Measurements from ENCODE around the gene BCAP31. TPM values are rescaled to one million over a fixed set of nuclear protein-coding genes. Genes with fewer than 3 reads are reported as not detected.

The BCAP31 gene
- total RNA-seq, 1 experiment from 2014 or later = 138 TPM

DNA sequence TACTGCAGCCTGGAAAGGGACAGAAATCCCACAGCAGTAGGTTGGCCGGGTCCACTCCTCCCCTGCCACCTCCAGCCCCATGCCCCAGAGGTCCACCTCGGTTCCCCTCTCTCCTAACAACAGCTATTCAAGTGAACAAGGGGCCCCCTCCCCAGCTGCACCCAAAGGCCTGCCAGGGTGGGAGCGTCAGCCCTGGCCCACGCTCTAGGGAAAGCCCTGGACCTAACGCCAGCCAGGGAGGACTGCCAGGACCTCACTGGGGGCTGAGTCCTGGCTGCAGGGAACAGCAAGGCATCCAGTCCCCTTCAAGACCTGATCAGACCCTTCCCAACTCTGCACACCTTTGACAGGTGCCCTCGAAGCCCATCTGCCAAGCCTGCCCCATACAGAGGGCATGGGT lies 23.2 kb downstream of the BCAP31 start:
- Histone ChIP-seq H2BK5ac (ENCODE audit: insufficient read length, low read length) (no peak overlapping the region), H2BK20ac (ENCODE audit: low read depth, low read length, poor library complexity, severe bottlenecking) (no peak overlapping the region), H4K20me1 (ENCODE audit: control insufficient read depth, insufficient read depth, insufficient read length) (no peaks in the 10 kb centered on the region), H3K56ac (ENCODE audit: insufficient read length, low read depth, low read length) (no peak overlapping the region), H3K79me2 (ENCODE audit: insufficient read depth, low read length) (no peaks in the 10 kb centered on the region), H3K27ac (ENCODE audit: insufficient read length, low read depth, low read length) (no peak overlapping the region), H2BK12ac (ENCODE audit: insufficient read length, low read depth, low read length) (no peak overlapping the region), H2AK5ac (ENCODE audit: insufficient read length, low read length) (no peak overlapping the region), H2AFZ (ENCODE audit: low read length) (no peak overlapping the region), H4K8ac (replicated peaks; ENCODE audit: insufficient read length, low read depth, low read length) (no peak overlapping the region), H4K5ac (ENCODE audit: insufficient read length, low read depth, low read length) (no peak overlapping the region), H3K4me2 (ENCODE audit: insufficient read depth, insufficient read length, low read length) (no peak overlapping the region), H3K14ac (ENCODE audit: insufficient read depth, low read length) (no peak overlapping the region), H4K91ac (ENCODE audit: insufficient read length, low read depth, low read length) (no peak overlapping the region), H3K4ac (ENCODE audit: low read depth, low read length) (no peak overlapping the region), H2BK120ac (ENCODE audit: low read depth, low read length, poor library complexity, severe bottlenecking) (no peak overlapping the region), H3K79me1 (ENCODE audit: insufficient read depth, low read depth, low read length, poor library complexity, severe bottlenecking) (no peaks in the 10 kb centered on the region), H3K23me2 (ENCODE audit: insufficient read length, low read depth, low read length, poor library complexity, severe bottlenecking) (no peaks in the 10 kb centered on the region), H3K9ac (ENCODE audit: extremely low read depth, insufficient read length, low read length) (no peak overlapping the region), H3K23ac (ENCODE audit: insufficient read length, low read depth, low read length) (no peak overlapping the region), H3K27me3 (ENCODE audit: insufficient read depth, low read length) (no peaks in the 10 kb centered on the region), H3K4me1 (ENCODE audit: insufficient read depth, low read length) (no peaks in the 10 kb centered on the region), H3T11ph (ENCODE audit: low read length) (no peak overlapping the region), H2BK15ac (ENCODE audit: low read depth, low read length) (no peak overlapping the region), H3K18ac (ENCODE audit: insufficient read length, low read depth, low read length) (no peak overlapping the region), H3K9me3 (ENCODE audit: control insufficient read depth, low read depth, low read length) (no peaks in the 10 kb centered on the region)
- peaks cover 1% of the 10 kb centered on the region for H3K27me3 Mint-ChIP-seq (ENCODE audit: low read depth)
- H3K27ac Mint-ChIP-seq = 0 out of 7 replicates have a peak overlapping the region, but pooled peaks of 1 of the 3 experiments have one; percentile 30
- H3K4me3 Mint-ChIP-seq = no peak overlapping the region; a peak in 1 of 5 replicates
- no peak for DNase-seq
- peaks cover 58 to 75% of the 10 kb centered on the region in 2 experiments for H3K9me3 Mint-ChIP-seq
- TF ChIP-seq, protein P1, sequence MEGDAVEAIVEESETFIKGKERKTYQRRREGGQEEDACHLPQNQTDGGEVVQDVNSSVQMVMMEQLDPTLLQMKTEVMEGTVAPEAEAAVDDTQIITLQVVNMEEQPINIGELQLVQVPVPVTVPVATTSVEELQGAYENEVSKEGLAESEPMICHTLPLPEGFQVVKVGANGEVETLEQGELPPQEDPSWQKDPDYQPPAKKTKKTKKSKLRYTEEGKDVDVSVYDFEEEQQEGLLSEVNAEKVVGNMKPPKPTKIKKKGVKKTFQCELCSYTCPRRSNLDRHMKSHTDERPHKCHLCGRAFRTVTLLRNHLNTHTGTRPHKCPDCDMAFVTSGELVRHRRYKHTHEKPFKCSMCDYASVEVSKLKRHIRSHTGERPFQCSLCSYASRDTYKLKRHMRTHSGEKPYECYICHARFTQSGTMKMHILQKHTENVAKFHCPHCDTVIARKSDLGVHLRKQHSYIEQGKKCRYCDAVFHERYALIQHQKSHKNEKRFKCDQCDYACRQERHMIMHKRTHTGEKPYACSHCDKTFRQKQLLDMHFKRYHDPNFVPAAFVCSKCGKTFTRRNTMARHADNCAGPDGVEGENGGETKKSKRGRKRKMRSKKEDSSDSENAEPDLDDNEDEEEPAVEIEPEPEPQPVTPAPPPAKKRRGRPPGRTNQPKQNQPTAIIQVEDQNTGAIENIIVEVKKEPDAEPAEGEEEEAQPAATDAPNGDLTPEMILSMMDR (conservative IDR thresholded peaks at IDR 0.05) = no peak
- no peaks in the 10 kb centered on the region for H3K4me1 Mint-ChIP-seq
- peaks cover 23 to 57% (median 42%) of the 10 kb centered on the region in 3 experiments for H3K36me3 Mint-ChIP-seq (ENCODE audit: insufficient read depth in 1 of 3, low read depth in 3 of 3)
- no CpG with 5 or more reads among the region's 6 CpGs for WGBS (ENCODE audit: extremely low coverage, insufficient read length, low lambda C conversion rate)
